ENCODE data around the gene GAS2L2. TPM values are rescaled to one million over a fixed set of nuclear protein-coding genes. Genes with fewer than 3 reads are reported as not detected.

GAS2L2 gene
- total and polyA plus RNA-seq, 12 donors: 0.03 to 0.89 (median 0.14) TPM; not detected in 4

DNA sequence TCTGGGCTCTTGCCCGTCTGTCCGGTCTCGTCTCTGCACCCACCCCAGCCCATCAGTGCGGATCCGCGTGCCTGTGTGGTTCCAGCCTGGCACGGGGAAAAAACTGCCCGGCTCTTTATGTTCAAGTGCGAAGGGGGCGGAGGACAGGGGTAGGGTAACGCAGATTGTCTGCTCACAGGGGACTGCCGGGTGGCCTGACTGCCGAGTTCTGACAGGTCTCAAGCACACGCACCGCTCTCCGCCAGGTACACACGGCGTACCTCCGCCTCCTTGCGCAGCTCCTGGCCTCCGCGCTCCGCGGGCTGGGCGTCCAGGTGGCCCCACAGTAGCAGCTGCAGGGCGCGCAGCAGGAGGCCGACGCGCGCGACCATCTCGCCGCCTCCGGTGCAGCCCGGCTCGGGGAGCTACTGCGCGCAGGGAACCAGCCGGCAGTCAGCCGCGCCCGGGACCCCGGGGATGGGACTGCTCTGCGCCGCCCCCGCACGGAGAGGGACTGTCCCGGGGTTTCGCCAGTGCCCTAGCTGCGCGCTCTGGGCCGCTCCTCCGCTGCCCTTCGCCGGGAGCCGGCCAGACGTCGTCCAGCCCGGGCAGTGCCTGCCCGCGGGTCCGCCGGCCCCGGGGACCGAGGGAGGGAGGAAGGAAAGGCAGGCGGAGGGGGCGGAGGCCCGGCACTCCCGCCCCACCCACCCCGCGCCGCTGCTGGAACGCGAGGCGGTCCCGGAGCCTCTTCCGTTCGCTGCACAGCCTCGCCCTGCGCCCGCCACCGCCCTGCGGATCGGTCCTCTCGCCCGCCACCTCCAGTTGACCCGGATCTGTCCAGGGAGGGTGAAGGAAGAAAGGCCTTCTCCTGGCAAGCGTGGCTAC is 42.2 kb upstream of the GAS2L2 start, which contains the start of gene MMP28:
TSS of gene MMP28 (minus strand) at position 635 of the 864 bp plus-strand sequence. CDS start at position 371, 264 bp downstream.
- no peaks in the 10 kb centered on the region for H3K36me3 ChIP-seq
- intact Hi-C loops (cut with DNase I): no loop called here
- ATAC-seq (peak; percentile 63 to 74 (median 68)), DNase-seq (peak in 1 of 2 donors; percentile 57)
- 1% methylated on average over 62 to 89 of the region's 89 CpGs for WGBS, 2 donors
- peak within 1 kb of the TSS; percentile 44 to 75 (median 66) for H3K4me3 ChIP-seq
- peaks cover 0 to 64% (median 14%) of the 10 kb centered on the region in 7 donors for H3K27me3 ChIP-seq
- peaks cover 0 to 10% (median 0%) of the 10 kb centered on the region in 11 donors for H3K9me3 ChIP-seq
- TF ChIP-seq, protein P1, sequence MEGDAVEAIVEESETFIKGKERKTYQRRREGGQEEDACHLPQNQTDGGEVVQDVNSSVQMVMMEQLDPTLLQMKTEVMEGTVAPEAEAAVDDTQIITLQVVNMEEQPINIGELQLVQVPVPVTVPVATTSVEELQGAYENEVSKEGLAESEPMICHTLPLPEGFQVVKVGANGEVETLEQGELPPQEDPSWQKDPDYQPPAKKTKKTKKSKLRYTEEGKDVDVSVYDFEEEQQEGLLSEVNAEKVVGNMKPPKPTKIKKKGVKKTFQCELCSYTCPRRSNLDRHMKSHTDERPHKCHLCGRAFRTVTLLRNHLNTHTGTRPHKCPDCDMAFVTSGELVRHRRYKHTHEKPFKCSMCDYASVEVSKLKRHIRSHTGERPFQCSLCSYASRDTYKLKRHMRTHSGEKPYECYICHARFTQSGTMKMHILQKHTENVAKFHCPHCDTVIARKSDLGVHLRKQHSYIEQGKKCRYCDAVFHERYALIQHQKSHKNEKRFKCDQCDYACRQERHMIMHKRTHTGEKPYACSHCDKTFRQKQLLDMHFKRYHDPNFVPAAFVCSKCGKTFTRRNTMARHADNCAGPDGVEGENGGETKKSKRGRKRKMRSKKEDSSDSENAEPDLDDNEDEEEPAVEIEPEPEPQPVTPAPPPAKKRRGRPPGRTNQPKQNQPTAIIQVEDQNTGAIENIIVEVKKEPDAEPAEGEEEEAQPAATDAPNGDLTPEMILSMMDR (IDR thresholded peaks at IDR 0.05): no peak
- peaks cover 7 to 32% (median 25%) of the 10 kb centered on the region in 9 donors for H3K4me1 ChIP-seq
- H3K27ac ChIP-seq: peak within 1 kb of the TSS in 3 of 10 donors; percentile 10 to 49 (median 47)

DNA sequence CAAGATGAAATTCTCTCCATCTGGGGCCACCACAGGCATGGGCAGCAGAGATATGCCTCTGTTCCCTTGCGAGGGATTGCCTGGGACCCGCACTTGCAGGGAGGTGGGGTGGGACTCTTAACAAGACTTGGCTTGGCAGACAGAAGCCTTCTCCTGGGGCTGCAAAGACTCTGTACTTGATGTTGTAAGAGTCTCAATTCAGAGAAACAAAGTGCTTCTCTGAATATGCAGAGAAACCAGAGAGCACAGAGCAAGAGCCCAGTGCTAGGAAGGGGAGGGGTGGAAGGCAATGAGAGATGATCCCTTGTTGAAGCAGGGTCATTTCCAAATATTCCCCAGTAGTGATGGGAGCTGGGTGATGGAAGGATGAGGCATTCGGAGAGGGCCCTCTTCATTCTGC is 40.2 kb upstream of the GAS2L2 start:
- no peak overlapping the region for H3K27ac ChIP-seq
- no peaks in the 10 kb centered on the region for H3K36me3 ChIP-seq
- DNase-seq (no peak), ATAC-seq (no peak)
- H3K4me3 ChIP-seq: no peak overlapping the region
- peaks cover 0 to 31% (median 13%) of the 10 kb centered on the region in 9 donors for H3K4me1 ChIP-seq
- 71% methylated on average over 3 of the region's 3 CpGs for WGBS, 2 donors
- TF ChIP-seq, protein P1 (IDR thresholded peaks at IDR 0.05): no peak
- peaks cover 0 to 10% (median 0%) of the 10 kb centered on the region in 11 donors for H3K9me3 ChIP-seq
- intact Hi-C loops (cut with DNase I): no loop called here
- peaks cover 0 to 57% (median 14%) of the 10 kb centered on the region in 7 donors for H3K27me3 ChIP-seq

DNA sequence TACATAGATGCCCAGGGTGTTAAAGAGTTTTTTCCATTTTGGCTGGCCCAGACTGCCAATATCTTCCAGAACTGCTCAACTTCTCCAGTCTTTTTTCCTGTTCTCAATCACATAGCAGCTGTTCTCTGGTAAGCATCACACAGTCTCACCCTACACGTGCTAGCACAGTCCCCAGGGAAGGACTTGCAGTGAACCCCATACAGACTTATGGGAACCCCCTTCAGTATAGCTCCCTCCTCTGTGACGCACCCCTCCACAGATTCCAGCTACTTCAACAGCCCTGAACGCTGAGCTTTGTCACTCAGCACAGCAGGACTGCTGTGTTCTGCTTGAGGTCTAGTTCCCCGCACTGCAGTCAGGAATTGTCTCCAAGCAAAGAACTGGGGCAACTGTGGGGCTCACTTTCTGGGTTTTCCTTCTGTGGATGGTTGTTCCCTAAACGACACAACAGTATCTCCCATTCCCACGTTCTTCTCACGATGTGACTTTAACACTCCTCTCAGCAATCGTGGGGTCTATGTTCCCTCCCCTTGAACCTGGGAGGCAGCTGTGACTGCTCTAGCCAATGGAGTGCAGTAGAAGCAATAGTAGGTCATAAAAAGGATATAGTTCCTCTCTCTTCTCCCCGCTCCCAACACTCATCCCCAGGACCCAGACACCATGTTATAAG is 38.8 kb upstream of the GAS2L2 start:
- Histone ChIP-seq H3K27ac (no peak overlapping the region), H3K4me1 (peaks cover 0 to 31% (median 13%) of the 10 kb centered on the region in 9 donors), H3K4me3 (no peak overlapping the region), H3K36me3 (no peaks in the 10 kb centered on the region), H3K27me3 (peaks cover 0 to 44% (median 14%) of the 10 kb centered on the region in 7 donors), H3K9me3 (peaks cover 0 to 10% (median 0%) of the 10 kb centered on the region in 11 donors)
- intact Hi-C loops (cut with DNase I): no loop called here
- 63 to 66% methylated on average over 9 of the region's 9 CpGs for WGBS, 2 donors
- DNase-seq (no peak), ATAC-seq (no peak)
- TF ChIP-seq, protein P1 (IDR thresholded peaks at IDR 0.05): no peak

DNA sequence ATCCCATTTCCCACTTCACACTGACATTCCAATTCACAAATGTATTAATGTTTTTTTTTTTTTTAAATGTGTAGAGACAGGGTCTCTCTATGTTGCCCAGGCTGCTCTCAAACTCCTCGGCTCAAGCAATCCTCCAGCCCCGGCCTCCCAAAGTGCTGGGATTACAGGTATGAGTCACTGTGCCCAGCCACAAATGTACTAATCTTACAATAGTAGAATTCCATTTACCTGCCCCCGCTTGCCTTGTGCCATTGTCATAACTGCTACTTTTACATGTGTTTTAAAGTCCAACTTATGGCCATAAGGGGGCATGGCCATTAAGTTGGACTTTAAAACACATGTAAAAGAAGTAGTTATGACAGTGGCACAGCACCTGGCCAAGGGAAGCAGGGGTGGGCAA is 37.8 kb upstream of the GAS2L2 start:
- DNase-seq: no peak
- 96 to 99% methylated on average over 3 of the region's 3 CpGs for WGBS, 2 donors
- H3K36me3 ChIP-seq: no peaks in the 10 kb centered on the region
- TF ChIP-seq, protein P1 (IDR thresholded peaks at IDR 0.05): no peak
- H3K4me3 ChIP-seq: no peak overlapping the region
- peaks cover 0 to 10% (median 0%) of the 10 kb centered on the region in 11 donors for H3K9me3 ChIP-seq
- ATAC-seq: no peak
- H3K4me1 ChIP-seq: peaks cover 0 to 27% (median 11%) of the 10 kb centered on the region in 9 donors
- H3K27ac ChIP-seq: no peak overlapping the region
- intact Hi-C loops (cut with DNase I): no loop called here
- H3K27me3 ChIP-seq: peaks cover 0 to 34% (median 14%) of the 10 kb centered on the region in 7 donors
